Measurements from ENCODE around the gene KLK12. TPM values are rescaled to one million over a fixed set of nuclear protein-coding genes. Genes with fewer than 3 reads are reported as not detected.

Gene KLK12
- total and polyA plus RNA-seq, 2 donors (not counting 3 experiments of a cell fraction or from before 2014, with no cell fraction given), result not detected

- Histone ChIP-seq H3K9ac (replicated peaks; ENCODE audit: extremely low read depth, insufficient read depth, low read length) (no peak overlapping the region), H4K20me1 (replicated peaks; ENCODE audit: control insufficient read depth, extremely low read depth, insufficient read depth, low read length) (no peaks in the 10 kb centered on the region), H3K27me3 (ENCODE audit: control insufficient read depth in 2 of 2, insufficient read depth in 2 of 2, low read length in 2 of 2) (no peaks in the 10 kb centered on the region), H3K4me2 (ENCODE audit: insufficient read depth, low read length) (no peak overlapping the region), H3K9me3 (replicated peaks; ENCODE audit: control insufficient read depth, insufficient read depth, low read length) (no peaks in the 10 kb centered on the region), H3K4me3 (replicated peaks in 1 of 3; ENCODE audit: insufficient read depth in 1 of 3, low read depth in 1 of 3, low read length in 3 of 3) (no peak overlapping the region), H3K27ac (ENCODE audit: insufficient read depth, low read depth, low read length) (no peak overlapping the region), H3K9me1 (replicated peaks; ENCODE audit: control insufficient read depth, extremely low read depth, insufficient read depth, low read length) (no peaks in the 10 kb centered on the region), H2AFZ (ENCODE audit: low read depth, low read length) (no peak overlapping the region), H3K79me2 (ENCODE audit: control insufficient read depth, insufficient read depth, low read length) (no peaks in the 10 kb centered on the region), H3K4me1 (ENCODE audit: control insufficient read depth, extremely low read depth, insufficient read depth, low read length) (no peaks in the 10 kb centered on the region), H3K36me3 (ENCODE audit: control insufficient read depth in 2 of 2, extremely low read depth in 1 of 2, insufficient read depth in 2 of 2, low read length in 2 of 2) (no peaks in the 10 kb centered on the region)
- intact Hi-C loops (cut with micrococcal nuclease), result no loop called here
- ChIA-PET CTCF (interaction anchor here (1.5 kb wide), 1 partner anchor 11 kb away, joined by 6 read pairs; no protein-coding TSS in a partner anchor), POLR2A (no interaction called here)
- TF ChIP-seq, protein P1, sequence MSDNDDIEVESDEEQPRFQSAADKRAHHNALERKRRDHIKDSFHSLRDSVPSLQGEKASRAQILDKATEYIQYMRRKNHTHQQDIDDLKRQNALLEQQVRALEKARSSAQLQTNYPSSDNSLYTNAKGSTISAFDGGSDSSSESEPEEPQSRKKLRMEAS (IDR thresholded peaks at IDR 0.05; ENCODE audit: insufficient read depth, insufficient read length), result no peak
- TF ChIP-seq POLR2A (IDR thresholded peaks at IDR 0.05; ENCODE audit: low read depth, low read length) (no peak), EZH2 (IDR thresholded peaks at IDR 0.05; ENCODE audit: borderline replicate concordance, low read depth, low read length, severe bottlenecking) (no peak), MYC (IDR thresholded peaks at IDR 0.05; ENCODE audit: low read depth, low read length) (no peak), GATA2 (IDR thresholded peaks at IDR 0.05; ENCODE audit: insufficient read depth, insufficient read length, low read depth, low read length) (no peak), CTCF (IDR thresholded peaks at IDR 0.05; ENCODE audit: extremely low read depth in 1 of 2, insufficient read depth in 1 of 2, low read depth in 1 of 2, low read length in 2 of 2) (no peak), POLR2AphosphoS5 (IDR thresholded peaks at IDR 0.05; ENCODE audit: insufficient read depth, low read depth, low read length) (no peak)
- BruUV-seq (replicated peaks), result no TSS peak
- dilution Hi-C loops (cut with MboI; ENCODE audit: extremely low pct_ligation_motif_present, low sequenced_read_pairs), result no loop called here
- DNase-seq (ENCODE audit: low read depth, low spot score) (no peak), FAIRE-seq (no peak)
Measured at GRCh38 chr19:51010066-51010795, 24.6 kb downstream of the KLK12 start.

Data from endothelial cell of umbilical vein (primary cell).